ENCODE data around the gene KRTAP9-2.
"Not testable (repeated sequence)": the region's sequence is repeated elsewhere in the genome, so short reads cannot be mapped to it uniquely, and the experiment has no call there.

KRTAP9-2 gene

DNA sequence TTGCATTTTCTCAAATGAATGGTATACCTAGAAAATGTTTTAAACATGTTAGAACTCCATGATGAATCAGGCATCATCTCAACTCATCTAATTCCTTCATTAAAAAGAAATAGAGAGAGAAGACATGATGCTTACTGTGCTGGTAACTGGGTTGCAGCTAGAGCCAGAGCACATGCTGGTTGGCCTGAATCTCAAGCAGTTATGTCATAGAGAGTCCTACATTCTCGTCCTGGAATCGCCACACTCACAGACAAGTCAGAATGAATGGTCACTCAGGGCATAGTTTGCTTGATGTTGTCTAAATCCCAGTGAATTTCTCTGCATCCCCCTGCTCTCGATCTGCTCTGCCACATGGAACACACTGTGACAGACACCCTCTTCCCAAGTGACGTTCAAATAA lies 10.7 kb downstream of the KRTAP9-2 start:
- not testable (repeated sequence) for DNase-seq

DNA sequence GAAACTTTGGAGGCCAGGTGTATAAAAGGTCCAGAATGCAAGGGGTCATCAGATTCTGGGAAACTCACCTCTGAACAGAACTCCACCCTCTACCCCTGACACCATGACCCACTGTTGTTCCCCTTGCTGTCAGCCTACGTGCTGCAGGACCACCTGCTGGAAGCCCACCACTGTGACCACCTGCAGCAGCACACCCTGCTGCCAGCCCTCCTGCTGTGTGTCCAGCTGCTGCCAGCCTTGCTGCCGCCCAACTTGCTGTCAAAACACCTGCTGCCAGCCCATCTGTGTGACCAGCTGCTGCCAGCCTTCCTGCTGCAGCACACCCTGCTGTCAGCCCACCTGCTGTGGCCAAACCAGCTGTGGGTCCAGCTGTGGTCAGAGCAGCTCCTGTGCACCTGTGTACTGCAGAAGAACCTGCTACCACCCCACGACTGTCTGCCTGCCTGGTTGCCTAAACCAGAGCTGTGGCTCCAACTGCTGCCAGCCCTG lies 11.5 kb downstream of the KRTAP9-2 start, which contains the start of gene KRTAP9-8:
KRTAP9-8 (plus strand) TSS at position 51 of the 489 bp plus-strand sequence; CDS start at position 104, 53 bp downstream.
- DNase-seq: not testable (repeated sequence)

DNA sequence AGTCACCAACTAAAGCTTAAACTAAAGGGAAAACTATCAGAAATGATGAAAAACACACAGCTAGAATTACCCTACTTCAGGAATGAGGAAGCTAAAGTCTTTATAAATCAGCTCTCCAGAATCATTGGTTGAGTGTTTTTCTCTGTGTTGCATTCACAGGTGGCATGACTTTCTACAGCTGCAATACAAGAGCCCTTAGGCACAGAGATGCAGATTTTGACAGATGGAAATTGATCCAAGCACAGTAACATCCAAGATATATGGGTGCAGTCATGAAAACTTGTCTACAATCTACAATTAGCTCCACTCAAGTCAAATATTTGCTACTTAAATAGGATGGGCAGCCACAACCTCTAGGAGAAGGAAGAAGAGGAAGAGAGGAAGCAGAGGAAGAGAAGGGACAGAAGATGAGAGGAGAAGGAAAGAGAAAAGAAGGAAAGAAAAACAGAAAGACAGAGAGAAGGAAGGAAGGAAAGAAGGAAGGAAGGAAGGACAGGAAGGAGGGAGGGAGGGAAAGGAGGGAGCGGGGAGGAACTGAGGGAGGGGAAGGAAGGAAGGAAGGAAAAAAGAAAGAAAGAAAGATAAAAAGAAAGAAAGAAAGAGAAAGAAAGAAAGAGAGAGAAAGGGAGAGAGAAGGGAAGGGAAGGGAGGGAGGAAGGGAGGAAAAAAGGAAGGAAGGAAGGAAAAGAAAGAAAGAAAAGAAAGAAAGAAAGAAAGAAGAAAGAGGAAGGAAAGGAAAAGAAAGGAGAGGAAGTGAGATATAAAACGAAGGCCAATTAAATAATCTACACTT lies 20.7 kb downstream of the KRTAP9-2 start:
- DNase-seq: not testable (repeated sequence)

DNA sequence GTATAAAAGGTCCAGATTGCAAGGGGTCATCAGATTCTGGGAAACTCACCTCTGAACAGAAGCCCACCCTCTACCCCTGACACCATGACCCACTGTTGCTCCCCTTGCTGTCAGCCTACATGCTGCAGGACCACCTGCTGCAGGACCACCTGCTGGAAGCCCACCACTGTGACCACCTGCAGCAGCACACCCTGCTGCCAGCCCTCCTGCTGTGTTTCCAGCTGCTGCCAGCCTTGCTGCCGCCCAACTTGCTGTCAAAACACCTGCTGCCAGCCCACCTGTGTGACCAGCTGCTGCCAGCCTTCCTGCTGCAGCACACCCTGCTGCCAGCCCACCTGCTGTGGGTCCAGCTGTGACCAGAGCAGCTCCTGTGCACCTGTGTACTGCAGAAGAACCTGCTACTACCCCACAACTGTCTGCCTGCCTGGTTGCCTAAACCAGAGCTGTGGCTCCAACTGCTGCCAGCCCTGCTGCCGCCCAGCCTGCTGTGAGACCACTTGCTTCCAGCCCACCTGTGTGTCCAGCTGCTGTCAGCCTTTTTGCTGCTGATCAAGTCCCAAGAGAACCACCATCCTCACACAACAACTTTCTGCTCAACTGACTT lies 23.3 kb downstream of the KRTAP9-2 start, which contains the start of gene KRTAP9-4:
KRTAP9-4 (plus strand) TSS at position 51 of the 604 bp plus-strand sequence; CDS start at position 85, 34 bp downstream.
- not testable (repeated sequence) for DNase-seq

DNA sequence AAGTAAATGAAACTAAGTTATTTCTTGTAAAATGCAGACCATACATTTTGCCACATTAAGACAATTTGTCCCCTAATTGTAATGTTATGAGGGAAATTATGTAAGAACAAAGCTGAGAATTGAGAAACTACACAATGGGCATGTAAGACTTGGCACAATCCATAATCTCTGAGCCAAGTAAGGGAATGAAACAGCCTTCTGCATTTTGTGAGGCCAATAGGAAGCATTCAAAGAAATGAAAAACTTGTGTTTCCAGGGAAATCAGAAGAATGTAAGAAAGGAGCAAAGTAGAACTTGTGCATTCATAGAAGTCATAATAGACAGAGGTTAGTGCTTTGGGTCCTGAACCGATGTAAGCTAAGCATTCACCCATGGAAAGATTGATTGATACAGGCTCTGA lies 24.8 kb downstream of the KRTAP9-2 start:
- DNase-seq: no peak

DNA sequence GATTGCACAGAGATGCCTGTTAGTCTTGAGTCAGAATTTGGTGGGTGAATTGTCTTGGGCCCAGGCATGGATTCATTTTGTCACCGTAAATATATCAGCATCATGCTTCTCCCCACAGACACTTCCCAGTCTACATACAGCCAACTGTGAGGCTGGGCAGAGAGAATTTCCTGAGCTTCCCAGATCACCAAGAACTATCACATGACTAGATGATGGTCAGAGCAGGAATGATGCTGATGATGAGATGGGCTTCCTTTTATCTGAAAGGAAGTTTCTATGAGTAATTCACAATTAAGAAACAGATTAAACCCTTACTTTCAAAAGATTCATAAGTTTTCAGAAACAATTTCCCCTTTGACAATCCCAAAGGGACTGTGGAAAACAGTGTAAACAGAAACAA lies 28.4 kb downstream of the KRTAP9-2 start:
- no peak for DNase-seq

DNA sequence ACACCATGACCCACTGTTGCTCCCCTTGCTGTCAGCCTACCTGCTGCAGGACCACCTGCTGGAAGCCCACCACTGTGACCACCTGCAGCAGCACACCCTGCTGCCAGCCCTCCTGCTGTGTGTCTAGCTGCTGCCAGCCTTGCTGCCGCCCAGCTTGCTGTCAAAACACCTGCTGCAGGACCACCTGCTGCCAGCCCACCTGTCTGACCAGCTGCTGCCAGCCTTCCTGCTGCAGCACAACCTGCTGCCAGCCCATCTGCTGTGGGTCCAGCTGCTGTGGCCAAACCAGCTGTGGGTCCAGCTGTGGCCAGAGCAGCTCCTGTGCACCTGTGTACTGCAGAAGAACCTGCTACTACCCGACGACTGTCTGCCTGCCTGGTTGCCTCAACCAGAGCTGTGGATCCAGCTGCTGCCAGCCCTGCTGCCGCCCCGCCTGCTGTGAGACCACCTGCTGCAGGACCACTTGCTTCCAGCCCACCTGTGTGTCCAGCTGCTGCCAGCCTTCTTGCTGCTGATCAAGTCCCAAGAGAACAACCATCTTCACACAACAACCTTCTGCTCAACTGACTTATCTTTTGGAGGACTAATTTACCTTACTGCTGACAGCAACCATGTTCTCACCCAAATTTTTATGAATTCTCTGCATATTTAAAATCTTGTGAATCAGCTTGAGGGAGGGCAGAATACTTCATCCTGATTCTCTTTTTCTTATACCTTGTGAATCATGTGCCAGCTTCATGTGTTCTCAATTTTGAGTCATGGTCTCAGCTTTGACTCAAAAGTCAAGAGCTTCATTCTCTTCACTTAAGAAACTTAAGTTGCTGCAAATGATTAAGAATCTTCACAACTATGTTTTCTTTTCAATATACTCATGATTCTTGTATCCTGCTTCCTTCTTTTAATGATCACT lies 29.2 kb downstream of the KRTAP9-2 start, which contains the start of gene KRTAP9-9:
KRTAP9-9 (plus strand) TSS at position 4 of the 910 bp plus-strand sequence.
- not testable (repeated sequence) for DNase-seq

DNA sequence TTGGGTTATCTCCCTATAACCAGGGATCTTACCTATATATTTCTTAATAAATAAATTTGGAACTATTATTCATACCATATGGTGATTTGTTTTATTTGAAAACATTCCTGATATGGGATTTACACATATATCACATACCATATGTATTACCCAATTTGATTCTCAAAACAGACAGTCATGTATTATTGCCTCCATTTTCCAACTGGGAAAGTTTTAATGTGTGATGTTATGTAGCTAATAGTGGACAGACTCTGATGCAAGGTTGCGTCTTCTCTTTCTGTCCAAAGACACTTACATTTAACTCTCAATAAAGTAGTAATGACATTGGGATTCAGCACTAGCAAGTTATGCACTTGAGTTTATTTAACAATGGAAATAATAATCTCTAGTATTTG lies 29.8 kb downstream of the KRTAP9-2 start:
- no peak for DNase-seq

DNA sequence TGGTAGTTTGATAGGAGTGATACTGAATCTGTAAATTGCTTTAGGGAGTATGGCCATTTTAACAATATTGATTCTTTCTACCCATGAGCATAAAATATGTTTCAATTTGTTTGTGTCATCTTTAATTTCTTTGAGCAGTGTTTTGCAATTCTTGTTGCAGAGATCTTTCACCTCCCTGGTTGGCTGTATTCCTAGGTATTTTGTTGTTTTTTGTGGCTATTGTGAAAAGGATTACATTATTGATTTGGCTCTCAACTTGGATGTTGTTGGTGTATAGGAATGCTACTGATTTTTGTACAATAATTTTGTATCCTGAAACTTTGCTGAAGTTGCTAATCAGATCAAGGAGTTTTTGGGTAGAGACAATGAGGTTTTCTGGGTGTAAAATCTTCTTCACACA lies 32.0 kb downstream of the KRTAP9-2 start:
- no peak for DNase-seq

DNA sequence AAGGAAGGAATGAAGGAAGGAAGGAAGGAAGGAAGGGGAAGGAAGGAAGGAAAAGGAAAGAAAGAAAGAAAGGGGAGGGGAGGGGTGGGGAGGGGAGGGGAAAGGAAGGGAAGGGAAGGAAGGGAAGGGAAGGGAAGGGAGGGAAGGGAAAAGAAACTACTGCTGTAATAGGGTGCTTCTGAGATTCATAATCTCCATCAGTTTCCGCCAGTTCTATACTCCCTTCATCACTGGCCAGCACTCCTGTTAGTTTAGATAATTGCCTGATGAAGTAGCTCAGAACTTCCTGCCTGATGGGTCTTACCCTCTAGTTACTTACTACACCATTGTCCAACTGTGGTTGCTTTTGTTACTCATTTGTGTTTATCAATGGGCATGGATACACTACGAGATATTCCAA lies 36.8 kb downstream of the KRTAP9-2 start:
- no peak for DNase-seq

DNA sequence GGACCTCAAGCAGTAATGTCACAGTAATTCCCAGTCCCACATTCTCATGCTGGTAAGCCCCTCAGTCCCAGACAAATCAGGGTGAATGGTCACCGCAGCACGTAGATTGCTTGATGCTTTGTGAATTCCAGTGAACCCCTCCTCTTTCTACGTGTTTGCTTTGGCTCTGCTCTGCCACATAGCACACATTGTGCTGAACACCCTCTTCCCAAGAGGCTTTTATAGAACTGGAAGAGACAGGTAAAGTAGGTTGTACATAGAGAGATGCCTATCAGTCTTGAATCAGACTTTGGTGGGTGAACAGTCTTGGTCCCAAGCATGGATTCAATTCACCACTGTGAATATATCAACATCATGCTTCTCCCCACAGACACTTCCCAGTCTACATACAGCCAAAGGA lies 38.2 kb downstream of the KRTAP9-2 start:
- DNase-seq: no peak

DNA sequence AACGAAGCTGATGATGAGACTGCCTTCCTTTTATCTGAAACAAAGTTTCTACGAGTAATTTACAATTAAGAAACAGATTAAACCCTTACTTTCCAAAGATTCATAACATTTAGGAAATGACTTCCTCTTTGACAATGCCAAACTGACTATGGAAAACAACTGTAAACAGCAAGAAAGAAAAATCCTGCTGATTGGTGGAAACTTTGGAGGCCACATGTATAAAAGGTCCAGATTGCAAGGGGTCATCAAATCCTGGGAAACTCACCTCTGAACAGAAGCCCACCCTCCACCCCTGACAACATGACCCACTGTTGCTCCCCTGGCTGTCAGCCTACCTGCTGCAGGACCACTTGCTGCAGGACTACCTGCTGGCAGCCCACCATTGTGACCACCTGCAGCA lies 38.6 kb downstream of the KRTAP9-2 start, which contains the start of gene KRTAP9-6:
KRTAP9-6 (plus strand) TSS at position 301 of the 400 bp plus-strand sequence; CDS start at position 301, 0 bp downstream.
- no peak for DNase-seq

DNA sequence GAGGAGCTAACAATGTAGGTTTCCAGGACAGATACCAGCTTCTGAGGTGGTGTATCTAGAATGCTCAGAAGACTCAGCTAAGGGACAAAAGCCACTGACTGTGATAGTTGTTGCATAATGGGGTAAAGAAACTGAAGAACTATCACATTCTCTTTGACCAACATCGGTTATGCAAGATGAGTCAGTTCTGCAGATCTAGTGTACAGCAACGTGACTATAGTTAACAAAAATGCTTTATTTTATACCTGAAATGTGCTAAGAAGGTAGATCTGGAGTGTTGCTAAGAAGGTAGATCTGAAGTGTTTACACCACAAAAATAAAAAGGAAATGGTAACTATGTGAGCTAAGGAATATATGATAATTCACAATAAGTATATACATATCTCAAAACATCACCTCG lies 41.3 kb downstream of the KRTAP9-2 start:
- DNase-seq: no peak

DNA sequence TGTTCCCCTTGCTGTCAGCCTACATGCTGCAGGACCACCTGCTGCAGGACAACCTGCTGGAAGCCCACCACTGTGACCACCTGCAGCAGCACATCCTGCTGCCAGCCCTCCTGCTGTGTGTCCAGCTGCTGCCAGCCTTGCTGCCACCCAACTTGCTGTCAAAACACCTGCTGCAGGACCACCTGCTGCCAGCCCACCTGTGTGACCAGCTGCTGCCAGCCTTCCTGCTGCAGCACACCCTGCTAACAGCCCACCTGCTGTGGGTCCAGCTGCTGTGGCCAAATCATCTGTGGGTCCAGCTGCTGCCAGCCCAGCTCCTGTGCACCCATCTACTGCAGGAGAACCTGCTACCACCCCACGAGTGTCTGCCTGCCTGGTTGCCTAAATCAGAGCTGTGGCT lies 44.9 kb downstream of the KRTAP9-2 start:
- DNase-seq: not testable (repeated sequence)

DNA sequence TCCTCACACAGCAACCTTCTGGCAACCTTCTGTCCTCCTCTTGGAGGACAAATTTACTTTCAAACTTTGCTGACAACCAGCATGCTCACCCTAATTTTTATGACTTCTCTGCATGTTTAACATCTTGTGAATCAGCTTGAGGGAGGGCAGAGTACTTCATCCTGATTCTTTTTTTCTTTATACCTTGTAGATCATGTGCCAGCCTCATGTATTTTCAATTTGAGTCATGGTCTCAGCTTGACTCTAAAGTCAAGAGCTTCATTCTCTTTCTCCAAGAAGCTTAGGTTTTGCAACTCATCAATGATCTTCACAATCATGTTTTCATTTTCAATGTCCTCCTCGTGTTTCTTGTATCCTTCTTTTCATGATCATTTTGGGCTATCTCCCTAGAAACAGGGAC lies 45.4 kb downstream of the KRTAP9-2 start:
- DNase-seq: no peak

DNA sequence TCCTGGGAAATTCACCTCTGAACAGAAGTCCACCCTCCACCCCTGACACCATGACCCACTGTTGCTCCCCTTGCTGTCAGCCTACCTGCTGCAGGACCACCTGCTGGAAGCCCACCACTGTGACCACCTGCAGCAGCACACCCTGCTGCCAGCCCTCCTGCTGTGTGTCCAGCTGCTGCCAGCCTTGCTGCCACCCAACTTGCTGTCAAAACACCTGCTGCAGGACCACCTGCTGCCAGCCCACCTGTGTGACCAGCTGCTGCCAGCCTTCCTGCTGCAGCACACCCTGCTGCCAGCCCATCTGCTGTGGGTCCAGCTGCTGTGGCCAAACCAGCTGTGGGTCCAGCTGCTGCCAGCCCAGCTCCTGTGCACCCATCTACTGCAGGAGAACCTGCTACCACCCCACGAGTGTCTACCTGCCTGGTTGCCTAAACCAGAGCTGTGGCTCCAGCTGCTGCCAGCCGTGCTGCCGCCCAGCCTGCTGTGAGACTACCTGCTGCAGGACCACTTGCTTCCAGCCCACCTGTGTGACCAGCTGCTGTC lies 49.3 kb downstream of the KRTAP9-2 start, which contains the start of gene KRTAP9-7:
KRTAP9-7 (plus strand) TSS at position 51 of the 543 bp plus-strand sequence; CDS start at position 51, 0 bp downstream.
- not testable (repeated sequence) for DNase-seq

Measured in activated CD8-positive, alpha-beta memory T cell treated with anti-CD3 and anti-CD28 coated beads for 24 hours (primary cell).